GM12891 (cell line): Measurements from ENCODE around the gene AGAP2.

Experiments
- POLR2A ChIP-seq: IDR thresholded peaks from 2 replicates; pipeline ENCODE4 v1.6.1; 2011; ENCODE audit warnings: low read depth, low read length, control low read depth
- POLR2AphosphoS5 ChIP-seq: IDR thresholded peaks from 2 replicates; pipeline ENCODE4 v1.6.1; 2011; ENCODE audit warnings: low read depth, low read length, control low read depth
- POU2F2 ChIP-seq: IDR thresholded peaks from 2 replicates; pipeline ENCODE4 v1.6.1; 2011; ENCODE audit warnings: low read depth, mild to moderate bottlenecking, control low read depth, low read length, moderate library complexity
- TAF1 ChIP-seq: IDR thresholded peaks from 2 replicates; pipeline ENCODE4 v1.6.1; 2011; ENCODE audit warnings: low read depth, low read length, control low read depth

GRCh38 chr12:57767305-57767698 is 28.8 kb upstream of the AGAP2 start:
- TF ChIP-seq POLR2A (no peak), POU2F2 (no peak), POLR2AphosphoS5 (no peak), TAF1 (no peak)
